ENCODE measurements around the gene GCAT.
"Not testable (repeated sequence)": the region's sequence is repeated elsewhere in the genome, so short reads cannot be mapped to it uniquely, and the experiment has no call there.

Gene GCAT

GRCh38 chr22:37796079-37796478, 11.7 kb upstream of the GCAT start:
- TF ChIP-seq CTCF (IDR thresholded peaks at IDR 0.05; ENCODE audit: low read depth, low read length) = no peak
- no peak for DNase-seq (ENCODE audit: low read depth in 2 of 2)
- no peak overlapping the region for H3K4me3 ChIP-seq (replicated peaks in 1 of 2; ENCODE audit: low read depth in 2 of 2, low read length in 2 of 2)

DNA sequence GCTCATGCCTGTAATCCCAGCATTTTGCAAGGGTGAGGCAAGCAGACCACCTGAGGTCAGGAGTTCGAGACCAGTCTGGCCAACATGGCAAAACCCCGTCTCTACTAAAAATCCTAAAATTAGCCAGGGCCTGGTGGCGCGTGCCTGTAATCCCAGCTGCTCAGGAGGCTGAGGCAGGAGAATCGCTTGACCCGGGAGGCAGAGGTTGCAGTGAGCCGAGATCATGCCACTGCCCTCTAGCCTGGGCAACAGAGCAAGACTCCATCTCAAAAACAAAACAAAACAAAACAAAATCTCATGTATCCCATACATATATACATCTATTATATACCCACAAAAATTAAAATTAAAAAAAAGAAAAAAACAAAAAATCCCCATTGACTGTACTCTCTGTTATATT, 10.5 kb upstream of the GCAT start:
- DNase-seq (ENCODE audit: low read depth in 2 of 2) = not testable (repeated sequence)

DNA sequence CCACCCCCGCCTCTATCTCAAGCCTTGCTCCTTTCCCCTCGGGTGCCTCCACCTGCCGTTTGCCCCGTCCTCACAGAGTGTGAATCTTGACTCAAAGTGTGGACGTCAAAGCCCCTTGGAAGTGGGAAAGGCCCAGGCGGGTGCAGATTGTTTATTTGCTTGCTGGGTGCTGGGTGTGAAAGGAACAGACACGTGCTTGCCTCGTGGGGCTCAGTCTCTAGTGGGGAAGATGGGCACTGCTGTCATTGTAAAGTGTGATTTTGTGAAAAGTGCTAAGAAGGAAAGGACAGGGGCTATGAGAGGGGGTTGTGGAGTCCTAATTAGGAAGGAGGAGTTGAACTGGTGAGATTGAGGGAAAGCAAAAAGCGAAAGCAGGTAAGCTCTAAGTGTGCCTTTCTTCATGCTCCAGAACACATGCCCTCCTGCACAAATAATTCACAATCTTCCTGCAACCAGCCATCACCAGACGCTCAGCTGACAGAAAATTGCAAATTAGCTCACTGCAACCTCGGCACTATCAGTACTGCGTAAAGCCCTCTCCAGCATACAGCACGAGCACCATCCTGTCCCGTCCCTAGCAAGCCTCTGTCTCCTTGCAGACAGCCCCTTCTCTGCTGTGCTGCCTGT, 9.7 kb upstream of the GCAT start:
- no peak for TF ChIP-seq CTCF (IDR thresholded peaks at IDR 0.05; ENCODE audit: low read depth, low read length)
- H3K4me3 ChIP-seq (replicated peaks in 1 of 2; ENCODE audit: low read depth in 2 of 2, low read length in 2 of 2) = no peak overlapping the region
- DNase-seq (ENCODE audit: low read depth in 2 of 2) = no peak

More for the DNA sequence above, 10.5 kb upstream of the GCAT start:
- H3K4me3 ChIP-seq (replicated peaks in 1 of 2; ENCODE audit: low read depth in 2 of 2, low read length in 2 of 2) = not testable (repeated sequence)

DNA sequence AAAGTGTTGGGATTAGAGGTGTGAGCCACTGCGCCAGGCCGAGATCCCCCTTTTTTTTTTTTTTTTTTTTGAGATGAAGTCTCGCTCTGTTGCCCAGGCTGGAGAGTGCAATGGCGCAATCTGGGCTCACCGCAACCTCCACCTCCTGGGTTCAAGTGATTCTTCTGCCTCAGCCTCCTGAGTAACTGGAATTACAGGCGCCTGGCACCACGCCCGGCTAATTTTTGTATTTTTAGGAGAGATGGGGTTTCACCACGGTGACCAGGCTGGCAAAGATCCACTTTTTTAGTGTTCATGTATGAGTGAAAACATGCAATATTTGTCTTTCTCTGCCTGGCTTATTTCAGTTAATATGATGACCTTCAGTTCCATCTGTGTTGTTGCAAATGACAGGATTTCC, 7.8 kb upstream of the GCAT start:
- H3K4me3 ChIP-seq (replicated peaks in 1 of 2; ENCODE audit: low read depth in 2 of 2, low read length in 2 of 2) = not testable (repeated sequence)

DNA sequence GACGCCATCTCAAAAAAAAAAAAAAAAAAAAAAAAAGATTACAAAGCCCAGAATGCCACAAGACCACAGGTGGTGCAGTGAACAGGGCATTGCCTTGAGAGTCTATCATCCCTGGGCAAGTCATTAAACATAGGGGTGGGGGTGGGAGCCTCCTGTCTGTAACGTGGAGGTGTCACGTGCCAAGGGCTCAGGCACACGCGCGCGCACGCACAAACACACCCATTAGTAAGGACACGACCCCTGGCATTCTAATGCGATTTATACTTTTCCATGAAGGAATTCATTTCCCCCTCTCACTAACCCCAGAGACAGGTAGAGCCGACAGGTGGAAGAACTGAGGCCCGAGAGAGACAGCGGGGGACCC, 5.8 kb upstream of the GCAT start:
- no peak for DNase-seq (ENCODE audit: low read depth in 2 of 2)
- peak overlapping the region; percentile 55 to 56 for H3K4me3 ChIP-seq (replicated peaks in 1 of 2; ENCODE audit: low read depth in 2 of 2, low read length in 2 of 2)
- TF ChIP-seq CTCF (IDR thresholded peaks at IDR 0.05; ENCODE audit: low read depth, low read length) = no peak

More for the DNA sequence above, 7.8 kb upstream of the GCAT start:
- DNase-seq (ENCODE audit: low read depth in 2 of 2) = not testable (repeated sequence)

GRCh38 chr22:37802310-37803194, 5.2 kb upstream of the GCAT start:
- TF ChIP-seq CTCF (IDR thresholded peaks at IDR 0.05; ENCODE audit: low read depth, low read length) = no peak
- peak; percentile 40 to 65 for DNase-seq (ENCODE audit: low read depth in 2 of 2)
- H3K4me3 ChIP-seq (replicated peaks in 1 of 2; ENCODE audit: low read depth in 2 of 2, low read length in 2 of 2) = peak overlapping the region; percentile 55 to 56

DNA sequence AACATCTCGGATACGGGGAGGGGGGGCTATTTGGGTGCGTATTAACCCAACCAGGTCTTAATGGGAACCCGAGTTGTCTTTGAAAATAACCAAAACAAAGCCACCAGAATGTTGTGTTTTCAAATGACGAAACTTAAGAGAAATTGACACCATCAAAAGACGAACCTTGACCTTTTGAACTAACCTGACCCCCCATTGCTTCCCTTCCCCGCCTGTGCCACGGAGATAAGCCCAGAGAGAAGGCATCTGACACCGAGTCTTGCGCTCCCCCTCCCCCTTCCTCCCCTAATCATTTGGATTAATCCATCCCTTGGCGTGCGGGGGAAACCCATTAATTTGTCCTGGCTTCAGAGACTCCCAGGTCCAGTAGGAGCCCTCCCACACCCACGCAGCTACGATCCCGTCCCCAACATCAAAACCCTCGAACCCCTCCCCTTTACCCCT, 4.5 kb upstream of the GCAT start:
- no peak for DNase-seq (ENCODE audit: low read depth in 2 of 2)
- no peak overlapping the region for H3K4me3 ChIP-seq (replicated peaks in 1 of 2; ENCODE audit: low read depth in 2 of 2, low read length in 2 of 2)
- TF ChIP-seq CTCF (IDR thresholded peaks at IDR 0.05; ENCODE audit: low read depth, low read length) = no peak

All from cardiac fibroblast (primary cell).